GM12878 (cell line): ENCODE measurements around the gene SERPINE2. TPM values are rescaled to one million over a fixed set of nuclear protein-coding genes. Genes with fewer than 3 reads are reported as not detected.

Source experiments
- ATAC-seq: fragments of 200-7000 bp; cut with Tn5 transposase; 3 replicates; pipeline ENCODE4 v1.9.1; 2020; ENCODE audit warnings: mild to moderate bottlenecking, moderate library complexity
- BruUV-seq: library from RNA; stranded (reverse); fragments of 400-500 nt; replicated peaks from 2 replicates; lab custom pipeline; 2021; lab: Mats Ljungman, UMichigan
- CTCF ChIA-PET: fragments of 300-600 bp; sonication (Branson Sonifier 250); formaldehyde crosslinking; extraction: SDS; loops from one replicate; lab custom pipeline; 2021; ENCODE audit warnings: inconsistent platforms; lab: Yijun Ruan, JAX
- POLR2A ChIA-PET: fragments of 350-600 bp; formaldehyde crosslinking; extraction: SDS; loops from one replicate; lab custom pipeline; 2021; ENCODE audit warnings: inconsistent platforms; lab: Charles Lee
- RAD21 ChIA-PET: fragments of 300-600 bp; sonication (Branson Sonifier 250); formaldehyde crosslinking; loops from one replicate; lab custom pipeline; 2023; ENCODE audit warnings: antibody characterized with exemption; ENCODE audit not compliant: unreplicated experiment; lab: Charles Lee
- SMC1A ChIA-PET: fragments of 300-600 bp; sonication (Branson Sonifier 250); formaldehyde crosslinking; loops from one replicate; lab custom pipeline; 2023; ENCODE audit not compliant: unreplicated experiment, uncharacterized antibody; lab: Charles Lee
- DNase-seq: peaks from one replicate; pipeline ENCODE4 v3.0.0-alpha.2; 2011; ENCODE audit warnings: low read depth, low spot score
- FAIRE-seq: peaks from 3 replicates; lab custom pipeline; 2011; peaks lifted over from hg19 to GRCh38; lab: Jason Lieb, UNC
- H2AFZ ChIP-seq: 2 replicates; pipeline ENCODE4 v1.6.0; 2011; ENCODE audit warnings: low read depth, low read length, control low read depth; ENCODE audit not compliant: control insufficient read depth
- H3K27ac ChIP-seq: 2 replicates; pipeline ENCODE4 v1.5.1; 2011; ENCODE audit warnings: control low read depth; ENCODE audit not compliant: control insufficient read depth, insufficient read depth
- H3K27me3 ChIP-seq, 2 experiments: replicated peaks in 1 of 2; 2 replicates each; pipeline versions ENCODE4 v1.6.0 to v1.6.1; 2011; ENCODE audit warnings: low read length in 1 of 2; ENCODE audit not compliant: control insufficient read depth in 2 of 2, insufficient read depth in 2 of 2
- H3K36me3 ChIP-seq, 2 experiments: 2 replicates each; pipeline ENCODE4 v1.5.1; 2011; ENCODE audit warnings: low read length in 1 of 2; ENCODE audit not compliant: control insufficient read depth in 2 of 2, insufficient read depth in 2 of 2
- H3K4me1 ChIP-seq: 2 replicates; pipeline ENCODE4 v1.6.1; 2011; ENCODE audit warnings: mild to moderate bottlenecking, low read length, moderate library complexity, mixed read lengths; ENCODE audit not compliant: control insufficient read depth, insufficient read depth
- H3K4me2 ChIP-seq: 2 replicates; pipeline ENCODE4 v1.6.0; 2011; ENCODE audit warnings: control low read depth; ENCODE audit not compliant: control insufficient read depth, insufficient read depth
- H3K4me3 ChIP-seq: fragments of 200-600 bp; sonication (generic); 2 replicates; pipeline ENCODE4 v1.5.1; 2016
- H3K79me2 ChIP-seq: 2 replicates; pipeline ENCODE4 v1.6.0; 2011; ENCODE audit warnings: low read length; ENCODE audit not compliant: control insufficient read depth, insufficient read depth
- H3K9ac ChIP-seq: 2 replicates; pipeline ENCODE4 v1.8.0; 2011; ENCODE audit warnings: low read length, control low read depth, mixed read lengths; ENCODE audit not compliant: control insufficient read depth, insufficient read depth
- H3K9me3 ChIP-seq: replicated peaks from 3 replicates; pipeline ENCODE4 v1.5.1; 2011; ENCODE audit warnings: mild to moderate bottlenecking, low read length; ENCODE audit not compliant: control insufficient read depth, insufficient read depth
- H4K20me1 ChIP-seq: 2 replicates; pipeline ENCODE4 v1.6.0; 2011; ENCODE audit not compliant: control insufficient read depth, insufficient read depth
- EP300 ChIP-seq, 2 experiments: fragments of 150-350 bp in 1 of 2; IDR thresholded peaks; 2 replicates each; pipeline ENCODE4 v1.6.1; 2011 to 2012; ENCODE audit warnings: low read depth in 2 of 2, low read length in 2 of 2, borderline replicate concordance in 1 of 2, improper control_type of control experiment in 1 of 2, inconsistent platforms in 1 of 2; ENCODE audit not compliant: control insufficient read depth in 1 of 2
- IKZF2 ChIP-seq, 2 experiments: fragments of 450-650 bp; IDR thresholded peaks; 2 replicates each; pipeline ENCODE4 v1.6.1; 2017; ENCODE audit warnings: mild to moderate bottlenecking in 2 of 2, moderate library complexity in 2 of 2
- LARP7 ChIP-seq: fragments of 450-650 bp; IDR thresholded peaks from 2 replicates; pipeline ENCODE4 v1.6.1; 2017; ENCODE audit warnings: mild to moderate bottlenecking
- MEF2A ChIP-seq: IDR thresholded peaks from 2 replicates; pipeline ENCODE4 v1.6.1; 2011; ENCODE audit warnings: low read depth, mild to moderate bottlenecking, low read length, moderate library complexity; ENCODE audit not compliant: insufficient read depth
- NFXL1 ChIP-seq: fragments of 450-650 bp; IDR thresholded peaks from 2 replicates; pipeline ENCODE4 v1.6.1; 2017; ENCODE audit warnings: antibody characterized with exemption, mild to moderate bottlenecking, borderline replicate concordance
- NFYA ChIP-seq: IDR thresholded peaks from 2 replicates; pipeline ENCODE4 v1.6.1; 2011; ENCODE audit warnings: low read depth, mild to moderate bottlenecking, low read length, improper control_type of control experiment, borderline replicate concordance
- RELA ChIP-seq: fragments of 450-650 bp; IDR thresholded peaks from 2 replicates; pipeline ENCODE4 v1.8.0; 2014; ENCODE audit warnings: borderline replicate concordance; ENCODE audit not compliant: partially characterized antibody
- SIN3A ChIP-seq: IDR thresholded peaks from 2 replicates; pipeline ENCODE4 v1.6.1; 2012; ENCODE audit warnings: low read depth, low read length, improper control_type of control experiment
- SUZ12 ChIP-seq: fragments of 200-600 bp; sonication (generic); IDR thresholded peaks from one replicate; pipeline ENCODE4 v1.6.1; 2018; ENCODE audit warnings: antibody characterized with exemption, mild to moderate bottlenecking; ENCODE audit not compliant: unreplicated experiment
- YBX1 ChIP-seq: fragments of 450-650 bp; IDR thresholded peaks from 2 replicates; pipeline ENCODE4 v1.6.1; 2016; ENCODE audit warnings: antibody characterized with exemption
- WGBS: methylation state at CpG from one replicate; pipeline ENCODE4 v1.1.6; 2016; ENCODE audit warnings: low lambda C conversion rate; ENCODE audit not compliant: insufficient replicate concordance, insufficient coverage; ENCODE audit errors: missing lambda C conversion rate; 5-methylcytosine and 5-hydroxymethylcytosine counted together
- in situ Hi-C: fragments of 300-500 bp; cut with MboI; formaldehyde crosslinking; loops from 9 replicates; pipeline ENCODE4 v1.14.3; 2018; ENCODE audit warnings: mixed read lengths
- intact Hi-C: fragments of 100-400 bp; cut with micrococcal nuclease; formaldehyde crosslinking; loops from one replicate; pipeline ENCODE4 v1.14.2; 2022; ENCODE audit not compliant: unreplicated experiment
- polyA plus RNA-seq, 11 experiments: library from polyadenylated mRNA; depleted of rRNA in 4 of 11; unstranded in 6 of 11; stranded (reverse) in 5 of 11; fragments of >200 nt; fragmentation: Nextera tagmentation in 4 of 11; fragmentation: Illumina TruSeq in 1 of 11; extraction: Ambion mirVana in 4 of 11; extraction: Trizol in 1 of 11; gene quantifications; 1 replicate in 1 of 11; 2 replicates in 10 of 11; pipeline versions ENCODE4 v1.2.1 to v1.2.3, GENCODE V29; 2011 to 2016; ENCODE audit warnings: inconsistent platforms in 2 of 11, missing spikeins in 2 of 11, low read depth in 1 of 11
- total RNA-seq, 4 experiments: library from RNA; depleted of rRNA in 3 of 4; stranded (reverse); fragments of >200 nt in 3 of 4; fragmentation: Illumina TruSeq in 1 of 4; extraction: Trizol in 1 of 4; gene quantifications; 2 replicates each; pipeline versions ENCODE4 v1.2.1 to v1.2.3, GENCODE V29; 2013 to 2021
- TF ChIP-seq, protein P1 (sequence below): fragments of 150-350 bp; IDR thresholded peaks from 2 replicates; pipeline ENCODE4 v1.6.1; 2014; ENCODE audit warnings: mild to moderate bottlenecking, low read depth, low read length
- TF ChIP-seq, protein P2 (sequence below): IDR thresholded peaks from 2 replicates; pipeline ENCODE4 v1.6.1; 2011; ENCODE audit warnings: low read depth, mild to moderate bottlenecking, low read length, moderate library complexity, borderline replicate concordance; ENCODE audit errors: extremely low read depth

The SERPINE2 gene
- total and polyA plus RNA-seq, 10 of the 15 experiments (the other 5 are each of a cell fraction or from before 2014, with no cell fraction given), result 0.18 to 1.7 (median 0.39) TPM

DNA sequence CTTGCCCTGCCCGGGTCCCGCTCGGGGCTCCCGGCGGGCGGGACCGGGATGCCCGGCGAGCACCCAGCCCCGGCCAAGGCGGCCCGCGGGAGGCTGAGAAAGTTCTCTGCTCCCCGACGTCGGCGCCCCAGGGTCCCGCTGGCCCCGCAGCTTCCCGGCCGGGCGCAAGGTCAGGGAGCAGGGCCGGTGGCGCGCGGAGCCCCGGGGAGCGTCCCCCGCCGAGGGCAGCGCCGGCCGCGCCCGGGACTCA is 331 bp downstream of the SERPINE2 start:
- Histone ChIP-seq H3K27me3 (peaks cover 24 to 38% of the 10 kb centered on the region in 2 experiments), H3K79me2 (no peaks in the 10 kb centered on the region), H3K4me1 (peaks cover 7% of the 10 kb centered on the region; the same call in 1 of the 2 replicates), H3K4me3 (peak overlapping the region; percentile 49; the same call in 1 of the 2 replicates), H3K9me3 (no peaks in the 10 kb centered on the region), H4K20me1 (0 out of 2 replicates have a peak, but pooled peaks cover 3% of the 10 kb centered on the region), H3K27ac (no peak overlapping the region), H2AFZ (no peak overlapping the region), H3K9ac (no peak overlapping the region), H3K36me3 (no peaks in the 10 kb centered on the region), H3K4me2 (peak overlapping the region; percentile 92)
- ATAC-seq, result peak; percentile 54
- CTCF ChIA-PET, result no interaction called here
- 4% methylated on average over 7 of the region's 35 CpGs for WGBS
- BruUV-seq, result no TSS peak
- TF ChIP-seq NFYA, result no peak
- TF ChIP-seq IKZF2 (IDR thresholded peaks at IDR 0.05), result no peak
- no peak for TF ChIP-seq SIN3A
- TF ChIP-seq, protein P1, sequence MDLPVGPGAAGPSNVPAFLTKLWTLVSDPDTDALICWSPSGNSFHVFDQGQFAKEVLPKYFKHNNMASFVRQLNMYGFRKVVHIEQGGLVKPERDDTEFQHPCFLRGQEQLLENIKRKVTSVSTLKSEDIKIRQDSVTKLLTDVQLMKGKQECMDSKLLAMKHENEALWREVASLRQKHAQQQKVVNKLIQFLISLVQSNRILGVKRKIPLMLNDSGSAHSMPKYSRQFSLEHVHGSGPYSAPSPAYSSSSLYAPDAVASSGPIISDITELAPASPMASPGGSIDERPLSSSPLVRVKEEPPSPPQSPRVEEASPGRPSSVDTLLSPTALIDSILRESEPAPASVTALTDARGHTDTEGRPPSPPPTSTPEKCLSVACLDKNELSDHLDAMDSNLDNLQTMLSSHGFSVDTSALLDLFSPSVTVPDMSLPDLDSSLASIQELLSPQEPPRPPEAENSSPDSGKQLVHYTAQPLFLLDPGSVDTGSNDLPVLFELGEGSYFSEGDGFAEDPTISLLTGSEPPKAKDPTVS, result no peak
- TF ChIP-seq, protein P2, sequence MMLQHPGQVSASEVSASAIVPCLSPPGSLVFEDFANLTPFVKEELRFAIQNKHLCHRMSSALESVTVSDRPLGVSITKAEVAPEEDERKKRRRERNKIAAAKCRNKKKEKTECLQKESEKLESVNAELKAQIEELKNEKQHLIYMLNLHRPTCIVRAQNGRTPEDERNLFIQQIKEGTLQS, result no peak
- TF ChIP-seq MEF2A, result no peak
- TF ChIP-seq LARP7, result 0 out of 2 replicates have a peak, but pooled peaks have one; percentile 31
- no peak for TF ChIP-seq YBX1
- peak; percentile 89 for TF ChIP-seq SUZ12
- no peak for TF ChIP-seq RELA
- TF ChIP-seq NFXL1, result no peak
- TF ChIP-seq EP300 (IDR thresholded peaks at IDR 0.05; ENCODE audit: borderline replicate concordance in 1 of 2, control insufficient read depth in 1 of 2, low read depth in 2 of 2, low read length in 2 of 2), result no peak
- DNase-seq, result no peak
- in situ Hi-C loops (no loop called here), intact Hi-C loops (no loop called here)
- no peak for FAIRE-seq
- POLR2A ChIA-PET, result no interaction called here
- RAD21 ChIA-PET, result no interaction called here
- SMC1A ChIA-PET, result no interaction called here
